Spleen (tissue), 11 donors: ENCODE data around the gene LEKR1. TPM values are rescaled to one million over a fixed set of nuclear protein-coding genes. Genes with fewer than 3 reads are reported as not detected.

Experiments used
- DNase-seq: peaks from one replicate; pipeline ENCODE4 v3.0.0-alpha.2; 2020
- H3K27ac ChIP-seq, 8 donors: fragments of 200-600 bp; sonication (generic) in 7 of 8; 1 replicate in 4 of 8; 2 replicates in 4 of 8; pipeline versions ENCODE4 v1.5.0 to v1.8.0; 2016 to 2021; ENCODE audit warnings: inconsistent platforms in 4 of 8, mild to moderate bottlenecking in 4 of 8, moderate library complexity in 1 of 8
- H3K27me3 ChIP-seq, 7 donors: fragments of 200-600 bp; sonication (generic) in 6 of 7; replicated peaks in 1 of 7; 1 replicate in 4 of 7; 2 replicates in 3 of 7; pipeline versions ENCODE4 v1.5.0 to v1.8.0; 2016 to 2021; ENCODE audit warnings: inconsistent platforms in 3 of 7, mild to moderate bottlenecking in 1 of 7
- H3K36me3 ChIP-seq, 6 donors: fragments of 200-600 bp; sonication (generic) in 5 of 6; 1 replicate in 4 of 6; 2 replicates in 2 of 6; pipeline versions ENCODE4 v1.5.0 to v1.8.0; 2016 to 2021; ENCODE audit warnings: inconsistent platforms in 2 of 6
- H3K4me1 ChIP-seq, 6 donors: fragments of 200-600 bp; sonication (generic) in 5 of 6; 1 replicate in 3 of 6; 2 replicates in 3 of 6; pipeline versions ENCODE4 v1.5.0 to v1.8.0; 2016 to 2021; ENCODE audit warnings: inconsistent platforms in 3 of 6
- H3K4me3 ChIP-seq, 8 donors: fragments of 200-600 bp; sonication (generic) in 7 of 8; 1 replicate in 4 of 8; 2 replicates in 4 of 8; pipeline versions ENCODE4 v1.5.0 to v1.8.0; 2016 to 2021; ENCODE audit warnings: inconsistent platforms in 4 of 8, mild to moderate bottlenecking in 4 of 8, moderate library complexity in 2 of 8
- H3K9me3 ChIP-seq, 8 donors: fragments of 200-600 bp; sonication (generic) in 7 of 8; 1 replicate in 4 of 8; 2 replicates in 4 of 8; pipeline versions ENCODE4 v1.5.0 to v1.8.0; 2016 to 2021; ENCODE audit warnings: inconsistent platforms in 4 of 8
- CTCF ChIP-seq, 11 experiments: fragments of 200-600 bp in 7 of 11; fragments of 450-650 bp in 4 of 11; sonication (generic) in 4 of 11; IDR thresholded peaks in 8 of 11; conservative IDR thresholded peaks in 3 of 11; 1 replicate in 7 of 11; 2 replicates in 4 of 11; pipeline versions ENCODE4 v1.4.0 to v1.8.0; 2016 to 2021; ENCODE audit warnings: antibody characterized with exemption in 11 of 11, inconsistent platforms in 4 of 11, mild to moderate bottlenecking in 1 of 11
- POLR2A ChIP-seq, 3 donors: fragments of 450-650 bp; IDR thresholded peaks; one replicate each; pipeline ENCODE4 v1.5.1; 2017; ENCODE audit warnings: antibody characterized with exemption in 3 of 3, mild to moderate bottlenecking in 1 of 3
- POLR2AphosphoS5 ChIP-seq, 3 donors: sonication (generic); formaldehyde crosslinking; IDR thresholded peaks; one replicate each; pipeline ENCODE4 v1.5.1; 2017; ENCODE audit warnings: antibody characterized with exemption in 3 of 3
- WGBS, 5 donors: extraction: QIAGEN DNeasy Blood & Tissue Kit in 3 of 5; methylation state at CpG; one replicate each; pipeline versions ENCODE4 v1.1.5 to v1.1.7; 2013 to 2018; 5-methylcytosine and 5-hydroxymethylcytosine counted together
- intact Hi-C: fragments of 100-400 bp; cut with DNase I; formaldehyde crosslinking; loops from one replicate; pipeline ENCODE4 v1.15.0; 2023; ENCODE audit warnings: low total_unique reads
- polyA plus RNA-seq, 3 donors: library from polyadenylated mRNA; stranded (reverse); fragments of 200-250 nt; gene quantifications; one replicate each; pipeline ENCODE4 v1.2.1, GENCODE V29; 2013
- total RNA-seq, 7 donors: library from RNA; depleted of rRNA in 3 of 7; stranded (reverse); fragments of >200 nt in 3 of 7; fragmentation: NEBNext Ultra II Directional in 4 of 7; extraction: Animal tissue kit (Norgen Biotek cat#: 25700) in 4 of 7; gene quantifications; one replicate each; pipeline versions ENCODE4 v1.1.0 to v1.2.1, GENCODE V29; 2016 to 2021
- donor health status: healthy with polysubstance abuse.
- donor health status: DM: no; HTN: no; CAD: no; lungs with moderate emphysema.
- donor health status: DM: no; HTN: no; CAD: no.
- donor health status: Bipolar disorder and iron deficiency.
- donor health status: healthy.
- donor health status: DM: no; HTN: no; CAD: no.
- donor health status: DM: yes; HTN: yes; CAD: no.

The LEKR1 gene
- total and polyA plus RNA-seq, 10 donors, result 0.48 to 7.5 (median 2.5) TPM

- no peaks in the 10 kb centered on the region for H3K36me3 ChIP-seq
- intact Hi-C loops, result no loop called here
- H3K27ac ChIP-seq, result no peak overlapping the region
- H3K27me3 ChIP-seq, result no peaks in the 10 kb centered on the region
- H3K4me3 ChIP-seq, result no peak overlapping the region
- H3K4me1 ChIP-seq, result peaks cover 0 to 11% (median 0%) of the 10 kb centered on the region in 6 donors
- TF ChIP-seq POLR2AphosphoS5 (IDR thresholded peaks at IDR 0.05) (no peak), CTCF (IDR thresholded peaks at IDR 0.05 in 8 of 11, conservative IDR thresholded peaks at IDR 0.05 in 3 of 11) (no peak), POLR2A (IDR thresholded peaks at IDR 0.05) (no peak)
- DNase-seq, result no peak
- no peaks in the 10 kb centered on the region for H3K9me3 ChIP-seq
- 77 to 86% (median 80%) methylated on average over 3 of the region's 3 CpGs for WGBS, 5 donors
These were observed 37.3 kb upstream of the LEKR1 start for GRCh38 chr3:156788846-156789245.

- Histone ChIP-seq H3K36me3 (no peaks in the 10 kb centered on the region), H3K4me1 (peaks cover 0 to 11% (median 0%) of the 10 kb centered on the region in 6 donors), H3K4me3 (no peak overlapping the region), H3K27ac (no peak overlapping the region), H3K9me3 (no peaks in the 10 kb centered on the region), H3K27me3 (no peaks in the 10 kb centered on the region)
- intact Hi-C loops, result no loop called here
- DNase-seq, result no peak
- TF ChIP-seq POLR2AphosphoS5 (IDR thresholded peaks at IDR 0.05) (no peak), CTCF (IDR thresholded peaks at IDR 0.05 in 8 of 11, conservative IDR thresholded peaks at IDR 0.05 in 3 of 11) (no peak), POLR2A (IDR thresholded peaks at IDR 0.05) (no peak)
These were observed 36.0 kb upstream of the LEKR1 start for GRCh38 chr3:156790156-156790555.

GRCh38 chr3:156792114-156792513, 34.0 kb upstream of the LEKR1 start:
- Histone ChIP-seq H3K4me3 (no peak overlapping the region), H3K27ac (no peak overlapping the region), H3K36me3 (no peaks in the 10 kb centered on the region), H3K9me3 (no peaks in the 10 kb centered on the region), H3K4me1 (peaks cover 0 to 11% (median 0%) of the 10 kb centered on the region in 6 donors), H3K27me3 (no peaks in the 10 kb centered on the region)
- TF ChIP-seq POLR2AphosphoS5 (IDR thresholded peaks at IDR 0.05) (no peak), CTCF (IDR thresholded peaks at IDR 0.05 in 8 of 11, conservative IDR thresholded peaks at IDR 0.05 in 3 of 11) (no peak), POLR2A (IDR thresholded peaks at IDR 0.05) (no peak)
- WGBS, 5 donors, result 89 to 96% (median 90%) methylated on average over 3 of the region's 3 CpGs
- intact Hi-C loops, result no loop called here
- no peak for DNase-seq

GRCh38 chr3:156792536-156792935, 33.6 kb upstream of the LEKR1 start:
- DNase-seq, result no peak
- no peak overlapping the region for H3K4me3 ChIP-seq
- no peaks in the 10 kb centered on the region for H3K9me3 ChIP-seq
- no peaks in the 10 kb centered on the region for H3K36me3 ChIP-seq
- WGBS, 5 donors, result 61 to 80% (median 62%) methylated on average over 3 of the region's 3 CpGs
- no peak overlapping the region for H3K27ac ChIP-seq
- intact Hi-C loops, result no loop called here
- H3K4me1 ChIP-seq, result peaks cover 0 to 11% (median 0%) of the 10 kb centered on the region in 6 donors
- TF ChIP-seq POLR2A (IDR thresholded peaks at IDR 0.05) (no peak), CTCF (IDR thresholded peaks at IDR 0.05 in 8 of 11, conservative IDR thresholded peaks at IDR 0.05 in 3 of 11) (no peak), POLR2AphosphoS5 (IDR thresholded peaks at IDR 0.05) (no peak)
- H3K27me3 ChIP-seq, result no peaks in the 10 kb centered on the region
